RPMI7951 (cell line): ENCODE results near the gene KCNQ2. TPM values are rescaled to one million over a fixed set of nuclear protein-coding genes. Genes with fewer than 3 reads are reported as not detected.

Source experiments
- DNase-seq: peaks from one replicate; pipeline ENCODE4 v3.0.0-alpha.2; 2012; ENCODE audit warnings: low read depth
- total RNA-seq: library from RNA; depleted of rRNA; stranded (reverse); fragments of >200 nt; shearing (Covaris generic); gene quantifications from 2 replicates; pipeline ENCODE4 v1.2.3, GENCODE V29; 2014

Gene KCNQ2
- total RNA-seq, 1 experiment from 2014 or later, result 2.5 TPM

- peak; percentile 76 for DNase-seq
Measured at GRCh38 chr20:63434599-63435378, 37.7 kb downstream of the KCNQ2 start.

GRCh38 chr20:63433756-63434531 lies 38.5 kb downstream of the KCNQ2 start:
- DNase-seq, result peak; percentile 47

GRCh38 chr20:63433351-63433750 lies 39.1 kb downstream of the KCNQ2 start:
- DNase-seq, result no peak

- DNase-seq, result no peak
Measured at GRCh38 chr20:63432577-63433325, 39.7 kb downstream of the KCNQ2 start.

- DNase-seq, result no peak
Measured at GRCh38 chr20:63431944-63432343, 40.5 kb downstream of the KCNQ2 start.

- DNase-seq, result no peak
Measured at GRCh38 chr20:63430891-63431290, 41.6 kb downstream of the KCNQ2 start.

- no peak for DNase-seq
Measured at GRCh38 chr20:63429992-63430391, 42.5 kb downstream of the KCNQ2 start.

- DNase-seq, result no peak
Measured at GRCh38 chr20:63428906-63429575, 43.4 kb downstream of the KCNQ2 start.

- no peak for DNase-seq
Measured at GRCh38 chr20:63427724-63428330, 44.6 kb downstream of the KCNQ2 start.

GRCh38 chr20:63427206-63427605 lies 45.2 kb downstream of the KCNQ2 start:
- no peak for DNase-seq

GRCh38 chr20:63425846-63426485 lies 46.5 kb downstream of the KCNQ2 start:
- DNase-seq, result no peak

GRCh38 chr20:63424613-63425012 lies 47.8 kb downstream of the KCNQ2 start:
- no peak for DNase-seq

GRCh38 chr20:63423751-63424150 lies 48.7 kb downstream of the KCNQ2 start:
- no peak for DNase-seq

GRCh38 chr20:63422653-63423052 lies 49.8 kb downstream of the KCNQ2 start:
- DNase-seq, result no peak

GRCh38 chr20:63421913-63422312 lies 50.5 kb downstream of the KCNQ2 start:
- DNase-seq, result no peak

GRCh38 chr20:63421094-63421692 lies 51.3 kb downstream of the KCNQ2 start:
- no peak for DNase-seq

GRCh38 chr20:63420359-63421093 lies 51.9 kb downstream of the KCNQ2 start:
- no peak for DNase-seq

- DNase-seq, result no peak
Measured at GRCh38 chr20:63419299-63419698, 53.2 kb downstream of the KCNQ2 start.

- DNase-seq, result no peak
Measured at GRCh38 chr20:63418617-63419016, 53.8 kb downstream of the KCNQ2 start.

GRCh38 chr20:63417738-63418120 lies 54.7 kb downstream of the KCNQ2 start:
- no peak for DNase-seq
